HEK293T (cell line): ENCODE results near the gene APBB2.

Source experiments
- CTCF ChIA-PET: fragments of 350-600 bp; formaldehyde crosslinking; extraction: SDS; loops from one replicate; lab custom pipeline; 2021; ENCODE audit warnings: antibody characterized with exemption, inconsistent platforms; lab: Yijun Ruan, JAX
- POLR2A ChIA-PET: fragments of 350-600 bp; formaldehyde crosslinking; extraction: SDS; loops from one replicate; lab custom pipeline; 2020; ENCODE audit warnings: antibody characterized with exemption, inconsistent platforms; lab: Yijun Ruan, JAX
- DNase-seq: peaks from one replicate; pipeline ENCODE4 v3.0.0; 2012; ENCODE audit warnings: mixed read lengths; ENCODE audit errors: extremely low spot score
- ARNT ChIP-seq: fragments of 450-650 bp; IDR thresholded peaks from 2 replicates; pipeline ENCODE4 v1.6.1; 2017; ENCODE audit warnings: mild to moderate bottlenecking
- BHLHE40 ChIP-seq: fragments of 450-650 bp; IDR thresholded peaks from 2 replicates; pipeline ENCODE4 v1.6.1; 2016; ENCODE audit warnings: mild to moderate bottlenecking, moderate library complexity, borderline replicate concordance
- CTBP1 ChIP-seq: fragments of 450-650 bp; IDR thresholded peaks from 2 replicates; pipeline ENCODE4 v1.6.1; 2016; ENCODE audit warnings: borderline replicate concordance
- ELF4 ChIP-seq: fragments of 450-650 bp; IDR thresholded peaks from 2 replicates; pipeline ENCODE4 v1.6.1; 2017; ENCODE audit warnings: antibody characterized with exemption
- FOXA1 ChIP-seq: fragments of 450-650 bp; IDR thresholded peaks from 2 replicates; pipeline ENCODE4 v1.6.1; 2016; ENCODE audit warnings: mild to moderate bottlenecking
- FOXK2 ChIP-seq: fragments of 450-650 bp; IDR thresholded peaks from 2 replicates; pipeline ENCODE4 v1.6.1; 2016; ENCODE audit warnings: mild to moderate bottlenecking
- FOXM1 ChIP-seq: fragments of 450-650 bp; IDR thresholded peaks from 2 replicates; pipeline ENCODE4 v1.6.1; 2017; ENCODE audit warnings: mild to moderate bottlenecking, borderline replicate concordance
- HDGF ChIP-seq: fragments of 450-650 bp; IDR thresholded peaks from 2 replicates; pipeline ENCODE4 v1.6.1; 2017; ENCODE audit warnings: antibody characterized with exemption, borderline replicate concordance
- L3MBTL2 ChIP-seq: fragments of 450-650 bp; conservative IDR thresholded peaks from 2 replicates; pipeline ENCODE4 v1.6.1; 2016; ENCODE audit warnings: mild to moderate bottlenecking
- LEF1 ChIP-seq: fragments of 450-650 bp; IDR thresholded peaks from 2 replicates; pipeline ENCODE4 v1.6.1; 2017; ENCODE audit warnings: mild to moderate bottlenecking, borderline replicate concordance
- NFRKB ChIP-seq: fragments of 450-650 bp; IDR thresholded peaks from 2 replicates; pipeline ENCODE4 v1.6.1; 2016; ENCODE audit warnings: mild to moderate bottlenecking, moderate library complexity
- SP1 ChIP-seq: fragments of 450-650 bp; IDR thresholded peaks from 2 replicates; pipeline ENCODE4 v1.6.1; 2017
- SUZ12 ChIP-seq: fragments of 450-650 bp; IDR thresholded peaks from 2 replicates; pipeline ENCODE4 v1.6.1; 2016; ENCODE audit warnings: mild to moderate bottlenecking
- TARDBP ChIP-seq: fragments of 450-650 bp; IDR thresholded peaks from 2 replicates; pipeline ENCODE4 v1.6.1; 2016
- ZNF384 ChIP-seq: fragments of 450-650 bp; IDR thresholded peaks from 2 replicates; pipeline ENCODE4 v1.6.1; 2016
- TF ChIP-seq, protein P1 (sequence below): fragments of 450-650 bp; IDR thresholded peaks from 2 replicates; pipeline ENCODE4 v1.6.1; 2016

Gene APBB2

DNA sequence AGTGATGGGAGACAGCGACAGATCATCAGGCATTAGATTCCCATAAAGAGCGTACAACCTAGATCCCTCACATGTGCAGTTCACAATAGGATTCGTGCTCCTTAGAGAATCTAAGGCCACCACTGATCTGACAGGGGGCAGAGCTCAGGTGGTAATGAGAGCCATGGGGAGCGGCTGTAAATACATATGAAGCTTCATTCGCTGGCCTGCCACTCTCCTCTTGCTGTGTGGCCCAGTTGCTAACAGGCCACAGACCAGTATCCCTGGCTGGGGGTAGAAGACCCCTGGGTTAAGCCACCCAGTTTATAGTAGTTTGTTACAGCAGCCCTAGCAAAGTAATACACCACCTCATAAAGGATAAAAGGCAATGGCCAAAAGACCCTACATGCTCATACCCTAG, 30.3 kb downstream of the APBB2 start:
- ChIA-PET CTCF (no interaction called here), POLR2A (no interaction called here)
- DNase-seq, result no peak
- TF ChIP-seq FOXM1 (no peak), SUZ12 (no peak), SP1 (no peak), TARDBP (no peak), L3MBTL2 (no peak), CTBP1 (no peak), LEF1 (no peak), ARNT (no peak), ZNF384 (no peak), FOXA1 (no peak), FOXK2 (no peak), NFRKB (no peak), HDGF (no peak)
- TF ChIP-seq, protein P1, sequence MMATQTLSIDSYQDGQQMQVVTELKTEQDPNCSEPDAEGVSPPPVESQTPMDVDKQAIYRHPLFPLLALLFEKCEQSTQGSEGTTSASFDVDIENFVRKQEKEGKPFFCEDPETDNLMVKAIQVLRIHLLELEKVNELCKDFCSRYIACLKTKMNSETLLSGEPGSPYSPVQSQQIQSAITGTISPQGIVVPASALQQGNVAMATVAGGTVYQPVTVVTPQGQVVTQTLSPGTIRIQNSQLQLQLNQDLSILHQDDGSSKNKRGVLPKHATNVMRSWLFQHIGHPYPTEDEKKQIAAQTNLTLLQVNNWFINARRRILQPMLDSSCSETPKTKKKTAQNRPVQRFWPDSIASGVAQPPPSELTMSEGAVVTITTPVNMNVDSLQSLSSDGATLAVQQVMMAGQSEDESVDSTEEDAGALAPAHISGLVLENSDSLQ, result no peak

DNA sequence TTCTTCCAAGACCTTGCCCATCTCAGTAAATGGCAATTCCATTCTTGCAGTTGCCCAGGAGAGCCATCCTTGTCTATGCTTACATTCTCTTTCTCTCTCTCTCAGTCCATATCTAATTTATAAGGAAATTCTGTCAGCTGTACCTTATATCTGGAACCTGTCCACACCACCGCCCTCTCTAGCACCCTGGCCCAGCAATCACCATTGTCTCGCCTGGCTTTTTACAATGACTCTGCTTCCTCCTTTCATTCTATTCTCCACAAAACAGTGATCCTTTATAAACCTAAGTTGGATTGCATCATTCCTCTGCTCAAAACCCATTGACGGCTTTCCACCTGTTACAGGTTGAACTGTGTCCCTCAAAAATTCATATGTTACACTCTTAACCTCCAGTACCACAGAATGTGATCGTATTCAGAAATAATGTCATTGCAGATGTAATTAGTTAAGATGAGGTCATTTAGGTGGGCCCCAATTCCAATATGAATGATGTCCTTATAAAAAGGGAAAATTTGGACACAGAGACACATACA, 31.3 kb downstream of the APBB2 start:
- ChIA-PET CTCF (no interaction called here), POLR2A (no interaction called here)
- TF ChIP-seq FOXA1, result no peak
- no peak for TF ChIP-seq CTBP1
- TF ChIP-seq, protein P1, result no peak
- no peak for TF ChIP-seq ARNT
- TF ChIP-seq TARDBP, result no peak
- TF ChIP-seq FOXM1, result no peak
- TF ChIP-seq BHLHE40, result no peak
- no peak for TF ChIP-seq SP1
- no peak for TF ChIP-seq LEF1
- TF ChIP-seq SUZ12, result no peak
- TF ChIP-seq HDGF, result no peak
- TF ChIP-seq NFRKB, result no peak
- no peak for TF ChIP-seq L3MBTL2
- TF ChIP-seq ELF4, result no peak
- no peak for TF ChIP-seq FOXK2
- no peak for TF ChIP-seq ZNF384
- no peak for DNase-seq

DNA sequence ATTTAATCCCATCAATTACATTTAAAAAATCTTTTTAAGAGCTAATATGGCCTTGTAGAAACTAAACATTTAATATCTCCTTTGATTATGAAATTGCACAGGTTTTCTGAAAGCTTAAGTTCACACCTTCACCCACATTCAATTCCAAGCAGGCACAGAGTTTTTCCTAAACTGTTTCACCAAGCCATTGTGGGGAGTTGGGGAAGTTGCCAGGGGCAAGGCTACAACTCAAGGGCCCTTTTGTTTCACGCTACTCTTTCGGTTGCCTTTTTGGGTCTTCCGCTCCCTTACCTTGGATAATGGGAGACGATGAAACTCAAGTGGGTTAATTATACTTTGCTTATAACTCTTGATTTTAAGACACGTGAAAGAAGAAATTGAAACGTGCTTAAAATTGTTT, 33.3 kb downstream of the APBB2 start:
- ChIA-PET CTCF (no interaction called here), POLR2A (interaction anchor here (0.9 kb wide), 1 partner anchor 76 kb away, joined by 3 read pairs; the partner anchor contains the start of gene UCHL1)
- no peak for DNase-seq
- TF ChIP-seq BHLHE40 (no peak), CTBP1 (no peak), ELF4 (no peak), FOXM1 (no peak), ARNT (no peak), SUZ12 (no peak), FOXK2 (no peak), L3MBTL2 (no peak), TARDBP (no peak)
- TF ChIP-seq, protein P1, result no peak

DNA sequence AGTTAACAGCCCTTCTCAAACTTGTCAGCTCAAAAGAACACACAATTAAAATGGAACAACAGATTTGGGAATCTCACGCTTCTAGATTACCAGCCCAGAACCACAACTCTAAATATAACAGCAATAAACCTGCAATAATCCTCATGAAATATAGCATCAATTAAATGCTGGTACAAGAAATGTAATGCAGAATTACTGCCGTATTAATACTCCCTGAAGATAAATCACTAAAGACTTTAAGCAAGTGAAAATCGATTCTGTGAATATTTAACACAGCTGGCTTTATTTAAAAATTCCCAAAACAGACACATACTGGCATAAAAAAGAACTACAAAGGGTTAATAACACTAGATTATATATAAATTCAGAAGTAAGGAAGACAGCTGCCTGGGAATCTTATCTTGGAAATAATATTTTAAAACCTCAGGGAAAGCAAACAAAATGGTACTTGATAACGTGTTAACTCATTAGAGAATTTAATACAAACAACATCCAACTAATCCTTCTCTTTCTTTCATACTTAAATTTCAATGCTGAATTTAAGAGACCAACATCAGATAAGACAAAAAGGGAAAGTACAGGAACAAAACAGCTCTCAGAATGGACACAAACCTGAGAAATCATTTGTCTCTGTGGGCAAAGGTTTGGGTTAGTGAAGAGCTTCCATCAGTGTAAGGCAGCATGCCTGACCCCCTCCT, 34.7 kb downstream of the APBB2 start:
- CTCF ChIA-PET, result no interaction called here
- TF ChIP-seq ZNF384, result no peak
- TF ChIP-seq L3MBTL2, result no peak
- TF ChIP-seq BHLHE40, result no peak
- no peak for TF ChIP-seq SP1
- no peak for TF ChIP-seq FOXA1
- TF ChIP-seq LEF1, result no peak
- no peak for TF ChIP-seq FOXK2
- no peak for TF ChIP-seq SUZ12
- TF ChIP-seq TARDBP, result no peak
- no peak for TF ChIP-seq HDGF
- TF ChIP-seq NFRKB, result no peak
- TF ChIP-seq FOXM1, result no peak
- no peak for TF ChIP-seq ARNT
- TF ChIP-seq, protein P1, result no peak
- TF ChIP-seq ELF4, result no peak
- no peak for TF ChIP-seq CTBP1
- DNase-seq, result no peak
- POLR2A ChIA-PET, result no interaction called here
